Islet of Langerhans (tissue), 1 donor: ENCODE data around the gene CCL4L2.
"Not testable (repeated sequence)": the region's sequence is repeated elsewhere in the genome, so short reads cannot be mapped to it uniquely, and the experiment has no call there.

Experiments used
- FAIRE-seq: peaks from one replicate; lab custom pipeline; 2011; peaks lifted over from hg19 to GRCh38; lab: Jason Lieb, UNC

CCL4L2 gene

DNA sequence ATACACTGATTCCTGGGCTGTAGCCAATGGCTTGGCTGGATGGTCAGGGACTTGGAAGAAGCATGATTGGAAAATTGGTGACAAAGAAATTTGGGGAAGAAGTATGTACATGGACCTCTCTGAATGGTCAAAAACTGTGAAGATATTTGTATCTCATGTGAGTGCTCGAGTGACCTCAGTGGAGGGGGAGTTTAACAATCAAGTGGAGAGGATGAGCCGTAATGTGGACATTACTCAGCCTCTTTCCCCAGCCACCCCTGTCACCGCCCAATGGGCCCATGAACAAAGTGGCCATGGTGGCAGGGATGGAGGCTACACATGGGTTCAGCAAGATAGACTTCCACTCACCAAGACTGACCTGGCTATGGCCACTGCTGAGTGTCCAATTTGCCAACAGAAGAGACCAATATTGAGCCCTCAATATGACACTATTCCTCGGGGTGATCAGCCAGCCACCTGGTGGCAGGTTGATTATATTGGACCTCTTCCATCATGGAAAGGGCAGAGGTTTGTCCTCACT, 10.8 kb downstream of the CCL4L2 start:
- FAIRE-seq, result not testable (repeated sequence)

DNA sequence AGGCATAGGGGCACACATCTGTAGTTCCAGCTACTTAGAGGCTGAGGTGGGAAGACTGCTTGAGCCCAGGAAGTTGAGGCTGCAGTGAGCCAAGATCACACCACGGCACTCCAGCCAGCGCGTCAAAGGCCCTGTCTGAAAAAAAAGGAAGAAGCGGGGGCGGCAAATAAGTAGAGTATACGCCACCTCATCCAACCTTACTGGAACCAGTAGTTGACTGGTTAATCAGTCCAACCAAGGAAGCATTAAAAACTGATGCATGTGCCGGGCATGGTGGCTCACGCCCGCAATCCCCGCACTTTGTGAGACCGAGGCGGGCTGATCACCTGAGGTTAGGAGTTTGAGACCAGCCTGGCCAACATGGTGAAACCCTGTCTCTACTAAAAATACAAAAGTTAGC, 12.1 kb downstream of the CCL4L2 start:
- not testable (repeated sequence) for FAIRE-seq

DNA sequence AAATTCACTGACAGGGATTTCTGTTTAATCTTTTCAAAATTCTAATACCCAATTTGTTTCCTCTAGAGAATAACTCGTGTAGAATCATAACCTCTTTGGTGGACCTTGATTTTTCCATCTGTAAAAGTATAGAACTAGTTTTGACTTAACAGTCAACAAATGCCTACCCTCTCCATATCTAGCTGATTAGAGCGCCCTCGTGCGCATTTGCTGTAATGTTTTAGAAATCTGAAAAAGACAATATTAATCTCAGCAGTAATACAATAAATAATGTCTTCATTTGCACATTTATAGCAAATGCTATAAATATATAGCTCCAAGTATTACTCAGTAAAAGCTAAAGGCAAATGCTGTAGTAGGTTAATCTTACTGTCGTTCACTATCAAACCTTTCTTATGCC, 18.8 kb downstream of the CCL4L2 start:
- not testable (repeated sequence) for FAIRE-seq

GRCh38 chr17:36242046-36242445, 31.2 kb downstream of the CCL4L2 start:
- not testable (repeated sequence) for FAIRE-seq
